LNCaP clone FGC (cell line): ENCODE results near the gene FN1.

Source experiments
- DNase-seq: peaks from one replicate; pipeline ENCODE4 v3.0.0-alpha.2; 2011; ENCODE audit warnings: low read depth
- H3K4me3 ChIP-seq: 2 replicates; pipeline ENCODE4 v1.5.1; 2011; ENCODE audit warnings: mild to moderate bottlenecking, low read depth, low read length, control low read depth
- TF ChIP-seq, protein P1 (sequence below): IDR thresholded peaks from 2 replicates; pipeline ENCODE4 v1.5.1; 2012; ENCODE audit warnings: mild to moderate bottlenecking; ENCODE audit not compliant: control insufficient read depth, insufficient read depth; ENCODE audit errors: extremely low read depth

The FN1 gene

DNA sequence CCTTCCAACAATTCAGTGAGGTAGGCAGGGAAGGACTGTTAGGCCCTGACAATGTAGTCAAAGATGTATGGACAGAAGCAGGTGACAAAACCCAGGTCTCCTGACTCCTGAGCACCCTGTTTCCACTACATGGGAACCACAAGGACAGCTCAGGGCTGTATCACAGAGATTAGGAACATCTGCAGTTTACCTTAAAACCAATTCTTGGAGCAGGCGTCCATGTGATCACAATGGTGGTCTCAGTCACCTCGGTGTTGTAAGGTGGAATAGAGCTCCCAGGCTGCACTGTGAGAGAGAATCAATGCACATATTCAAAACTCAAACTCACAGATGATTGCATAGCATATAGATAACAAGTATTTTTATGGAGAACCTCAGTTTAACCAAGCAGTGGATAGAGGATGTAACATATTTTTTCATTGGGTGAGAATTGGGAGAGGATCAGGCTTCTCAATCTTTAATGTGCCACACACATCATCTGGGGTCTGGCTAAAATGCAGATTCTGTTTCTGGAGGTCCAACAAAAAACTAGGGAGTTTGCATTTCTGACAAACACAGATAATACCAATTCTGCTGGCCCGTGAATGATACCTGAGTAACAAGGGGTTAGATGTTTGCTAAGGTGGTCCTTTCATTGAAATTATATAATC, 36.7 kb downstream of the FN1 start:
- no peak overlapping the region for H3K4me3 ChIP-seq
- TF ChIP-seq, protein P1, sequence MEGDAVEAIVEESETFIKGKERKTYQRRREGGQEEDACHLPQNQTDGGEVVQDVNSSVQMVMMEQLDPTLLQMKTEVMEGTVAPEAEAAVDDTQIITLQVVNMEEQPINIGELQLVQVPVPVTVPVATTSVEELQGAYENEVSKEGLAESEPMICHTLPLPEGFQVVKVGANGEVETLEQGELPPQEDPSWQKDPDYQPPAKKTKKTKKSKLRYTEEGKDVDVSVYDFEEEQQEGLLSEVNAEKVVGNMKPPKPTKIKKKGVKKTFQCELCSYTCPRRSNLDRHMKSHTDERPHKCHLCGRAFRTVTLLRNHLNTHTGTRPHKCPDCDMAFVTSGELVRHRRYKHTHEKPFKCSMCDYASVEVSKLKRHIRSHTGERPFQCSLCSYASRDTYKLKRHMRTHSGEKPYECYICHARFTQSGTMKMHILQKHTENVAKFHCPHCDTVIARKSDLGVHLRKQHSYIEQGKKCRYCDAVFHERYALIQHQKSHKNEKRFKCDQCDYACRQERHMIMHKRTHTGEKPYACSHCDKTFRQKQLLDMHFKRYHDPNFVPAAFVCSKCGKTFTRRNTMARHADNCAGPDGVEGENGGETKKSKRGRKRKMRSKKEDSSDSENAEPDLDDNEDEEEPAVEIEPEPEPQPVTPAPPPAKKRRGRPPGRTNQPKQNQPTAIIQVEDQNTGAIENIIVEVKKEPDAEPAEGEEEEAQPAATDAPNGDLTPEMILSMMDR, result no peak

DNA sequence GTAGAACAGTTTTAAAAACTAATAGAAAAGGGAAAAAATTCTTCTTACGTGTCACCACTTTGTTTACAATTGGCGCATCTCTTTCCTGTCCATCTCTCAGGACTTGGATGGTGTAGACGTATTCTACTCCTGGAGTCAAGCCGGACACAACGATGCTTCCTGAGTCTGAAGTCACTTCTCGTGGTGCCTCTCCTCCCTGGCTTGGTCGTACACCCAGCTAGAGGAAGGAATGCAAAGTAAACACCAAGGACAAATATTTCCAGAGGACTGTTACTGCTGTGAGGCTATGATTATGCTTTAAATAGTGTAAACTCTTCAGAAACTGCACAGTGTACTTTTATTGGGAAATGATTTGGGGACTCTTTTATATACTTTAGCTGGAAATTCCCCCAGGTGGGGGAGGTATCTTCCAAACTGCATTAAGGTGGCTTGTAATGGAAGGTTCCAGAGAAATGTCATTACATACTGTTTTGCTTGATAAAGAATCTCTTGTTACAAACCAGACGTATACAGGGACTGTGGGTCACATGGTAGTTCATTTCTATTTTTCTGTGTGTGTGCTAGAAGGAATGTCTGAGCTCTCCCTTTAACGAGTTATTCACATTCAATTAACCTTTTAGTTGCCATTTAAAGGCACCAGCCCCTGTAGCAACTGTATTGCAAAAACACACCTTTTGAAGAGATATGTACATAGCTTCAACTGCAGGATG, 38.1 kb downstream of the FN1 start:
- TF ChIP-seq, protein P1, result no peak
- DNase-seq, result peak; percentile 33
- peak overlapping the region; percentile 13; the same call in 1 of the 2 replicates for H3K4me3 ChIP-seq

More for the DNA sequence above, 36.7 kb downstream of the FN1 start:
- no peak for DNase-seq

DNA sequence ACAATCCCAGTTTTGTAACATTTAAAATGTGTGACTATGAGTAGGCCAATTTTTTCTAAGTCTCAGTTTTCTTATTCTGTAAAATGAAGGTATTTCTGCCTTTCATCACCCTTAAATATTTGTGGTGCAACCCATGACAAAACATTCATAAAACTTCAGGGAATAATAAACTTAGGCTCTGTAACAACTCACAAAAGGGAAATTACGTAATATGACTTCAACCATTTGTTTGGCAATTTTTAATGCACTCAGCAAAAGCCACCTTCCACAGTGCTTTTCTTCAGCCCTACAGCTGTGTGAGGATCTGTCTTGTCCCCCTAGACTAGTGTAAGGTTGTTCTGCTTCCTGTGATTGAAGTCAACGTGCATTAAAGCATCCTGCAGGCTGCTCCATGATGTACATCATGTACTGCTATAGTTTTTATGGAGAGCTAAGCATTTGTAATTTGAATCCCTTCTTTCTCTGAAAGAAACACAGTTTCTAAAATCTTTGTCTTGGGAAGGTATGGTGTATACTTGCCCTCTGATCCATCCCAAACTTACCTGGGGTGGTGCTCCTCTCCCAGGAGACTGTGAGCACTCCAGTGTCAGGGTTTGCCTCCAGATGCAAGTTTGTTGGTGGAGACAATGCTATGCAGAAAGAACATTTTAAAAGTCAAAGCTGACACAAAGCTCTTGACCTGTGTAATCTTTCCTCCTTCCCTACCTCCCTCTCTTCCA, 39.1 kb downstream of the FN1 start:
- H3K4me3 ChIP-seq, result no peak overlapping the region

DNA sequence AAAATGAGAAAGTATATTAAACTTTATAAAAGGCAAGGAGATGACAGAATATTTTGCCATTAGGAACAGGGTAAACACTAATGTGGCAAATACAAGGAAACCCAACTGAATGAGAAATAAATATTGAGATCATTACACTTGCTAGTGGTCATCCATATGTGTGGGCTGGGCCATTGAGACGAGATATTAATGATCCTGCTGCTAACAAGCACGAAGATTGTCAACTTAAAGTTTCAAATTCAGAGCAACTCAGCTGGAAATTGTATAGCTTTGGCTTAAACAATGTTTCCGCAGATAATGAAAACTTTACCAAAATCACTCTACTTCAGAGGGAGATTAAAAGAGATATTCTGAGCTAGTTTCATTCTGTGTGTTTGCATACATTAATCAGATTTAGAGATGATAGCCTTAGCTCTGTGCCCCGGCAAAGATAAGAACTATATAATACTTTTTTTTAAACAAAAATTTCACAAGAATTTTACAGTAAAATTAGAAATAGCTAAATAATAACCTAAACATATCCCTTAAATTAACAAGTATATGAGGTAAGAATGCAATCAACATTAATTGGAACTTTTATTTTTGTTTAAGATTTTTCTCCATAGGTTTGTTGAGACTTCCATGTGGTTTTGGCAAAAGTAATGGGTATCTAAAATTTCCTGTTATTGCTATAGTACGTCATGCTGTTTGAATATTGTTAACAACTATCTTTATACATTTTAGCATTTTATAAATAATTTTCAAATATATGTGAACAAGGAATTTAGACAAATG, 40.0 kb downstream of the FN1 start:
- TF ChIP-seq, protein P1, result no peak
- no peak for DNase-seq
- H3K4me3 ChIP-seq, result no peak overlapping the region

More for the DNA sequence above, 39.1 kb downstream of the FN1 start:
- DNase-seq, result no peak
- TF ChIP-seq, protein P1, result no peak

DNA sequence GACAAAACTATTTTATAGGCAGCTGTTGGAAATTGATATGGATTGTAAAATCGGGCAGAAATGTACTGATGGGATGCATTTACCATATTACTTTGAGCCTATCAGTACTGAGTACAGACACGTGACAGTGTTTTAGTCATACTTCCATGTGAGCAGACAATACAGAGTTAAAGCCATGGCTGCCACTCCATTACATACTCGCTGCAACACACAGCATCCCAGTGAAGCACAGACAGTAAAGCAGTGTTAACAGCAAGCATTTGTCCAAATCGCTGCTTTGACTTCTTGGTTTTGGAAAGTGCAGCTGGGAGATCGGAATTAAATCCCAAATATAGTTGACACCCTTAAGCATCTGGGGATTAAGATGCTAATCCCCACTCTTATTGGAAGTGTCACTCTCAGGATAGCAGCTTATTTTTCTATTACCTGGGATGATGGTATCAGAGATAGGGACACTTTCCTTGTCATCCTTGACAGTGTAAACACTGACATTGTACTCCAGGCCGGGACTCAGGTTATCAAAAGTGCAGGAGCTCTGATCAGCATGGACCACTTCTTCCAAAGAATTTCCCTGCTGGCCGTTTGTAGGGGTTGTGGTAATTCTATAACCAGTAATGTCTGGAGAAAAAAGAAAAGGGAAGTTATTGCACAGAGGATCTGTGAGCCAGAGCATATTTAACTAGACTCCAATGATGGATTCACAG, 41.6 kb downstream of the FN1 start:
- TF ChIP-seq, protein P1, result no peak

DNA sequence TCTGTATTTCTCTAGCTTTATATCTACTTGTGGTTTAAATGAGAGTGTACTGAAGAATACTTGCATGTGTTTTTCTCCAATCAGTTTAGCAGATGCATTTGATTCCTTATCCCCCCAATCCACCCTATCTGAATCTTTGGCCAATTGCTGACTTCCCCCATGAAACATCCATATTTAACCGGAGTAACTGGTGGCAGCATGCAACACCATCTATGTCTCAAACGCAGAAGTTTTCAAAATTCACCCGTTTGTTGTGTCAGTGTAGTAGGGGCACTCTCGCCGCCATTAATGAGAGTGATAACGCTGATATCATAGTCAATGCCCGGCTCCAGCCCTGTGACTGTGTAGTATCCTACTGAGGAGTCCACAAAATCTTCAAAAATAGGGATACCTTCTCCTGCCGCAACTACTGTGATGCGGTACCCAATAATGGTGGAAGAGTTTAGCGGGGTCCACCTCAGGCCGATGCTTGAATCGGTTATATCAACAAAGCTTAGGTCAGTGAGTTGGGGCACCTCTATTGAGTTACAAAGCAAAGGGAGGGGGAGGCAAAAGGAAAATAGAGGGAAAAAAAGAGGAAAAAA, 43.1 kb downstream of the FN1 start:
- no peak overlapping the region for H3K4me3 ChIP-seq
- no peak for DNase-seq
- TF ChIP-seq, protein P1, result no peak

More for the DNA sequence above, 41.6 kb downstream of the FN1 start:
- no peak overlapping the region for H3K4me3 ChIP-seq
- no peak for DNase-seq
